Medulla oblongata (tissue), 1 donor: ENCODE measurements around the gene ECI1.

Source experiments
- DNase-seq: peaks from one replicate; pipeline ENCODE4 v3.0.0-alpha.2; 2015; ENCODE audit errors: extremely low spot score

The ECI1 gene

GRCh38 chr16:2196162-2196980, 55.0 kb downstream of the ECI1 start, which contains the start of gene CASKIN1:
Gene CASKIN1 (minus strand): TSS chr16:2196605. CDS start chr16:2196432, 173 bp downstream.
- DNase-seq, result no peak

GRCh38 chr16:2195322-2196161, 55.8 kb downstream of the ECI1 start:
- no peak for DNase-seq

- DNase-seq, result no peak
These were observed 56.5 kb downstream of the ECI1 start for GRCh38 chr16:2194852-2195321.

- no peak for DNase-seq
These were observed 57.1 kb downstream of the ECI1 start for GRCh38 chr16:2194166-2194834.

GRCh38 chr16:2191446-2191706, 60.0 kb downstream of the ECI1 start:
- no peak for DNase-seq

- DNase-seq, result peak; percentile 48
These were observed 60.5 kb downstream of the ECI1 start for GRCh38 chr16:2190659-2191445.

GRCh38 chr16:2190002-2190658, 61.3 kb downstream of the ECI1 start:
- no peak for DNase-seq
